GM12872 (cell line): ENCODE measurements around the gene MATK.

ENCODE experiments used
- CTCF ChIP-seq: IDR thresholded peaks from 3 replicates; pipeline ENCODE4 v1.5.1; 2011; ENCODE audit warnings: low read depth, mild to moderate bottlenecking, low read length, moderate library complexity; ENCODE audit not compliant: insufficient read depth

Gene MATK

GRCh38 chr19:3796358-3796757 is 10.2 kb upstream of the MATK start:
- TF ChIP-seq CTCF: no peak

GRCh38 chr19:3793799-3794198 is 7.6 kb upstream of the MATK start:
- no peak for TF ChIP-seq CTCF

GRCh38 chr19:3792114-3792513 is 5.9 kb upstream of the MATK start:
- no peak for TF ChIP-seq CTCF

GRCh38 chr19:3790941-3791340 is 4.8 kb upstream of the MATK start:
- TF ChIP-seq CTCF: no peak

- no peak for TF ChIP-seq CTCF
These were observed 4.1 kb upstream of the MATK start for GRCh38 chr19:3790209-3790734.

GRCh38 chr19:3788996-3789778 is 3.0 kb upstream of the MATK start:
- TF ChIP-seq CTCF: no peak

- no peak for TF ChIP-seq CTCF
These were observed 687 bp downstream of the MATK start for GRCh38 chr19:3785451-3785937.
